T-helper 1 cell (primary cell): ENCODE measurements around the gene SLC14A1.

ENCODE experiments used
- DNase-seq, 5 donors: peaks; one replicate each; pipeline ENCODE4 v3.0.0-alpha.2; 2012 to 2020

Gene SLC14A1

DNA sequence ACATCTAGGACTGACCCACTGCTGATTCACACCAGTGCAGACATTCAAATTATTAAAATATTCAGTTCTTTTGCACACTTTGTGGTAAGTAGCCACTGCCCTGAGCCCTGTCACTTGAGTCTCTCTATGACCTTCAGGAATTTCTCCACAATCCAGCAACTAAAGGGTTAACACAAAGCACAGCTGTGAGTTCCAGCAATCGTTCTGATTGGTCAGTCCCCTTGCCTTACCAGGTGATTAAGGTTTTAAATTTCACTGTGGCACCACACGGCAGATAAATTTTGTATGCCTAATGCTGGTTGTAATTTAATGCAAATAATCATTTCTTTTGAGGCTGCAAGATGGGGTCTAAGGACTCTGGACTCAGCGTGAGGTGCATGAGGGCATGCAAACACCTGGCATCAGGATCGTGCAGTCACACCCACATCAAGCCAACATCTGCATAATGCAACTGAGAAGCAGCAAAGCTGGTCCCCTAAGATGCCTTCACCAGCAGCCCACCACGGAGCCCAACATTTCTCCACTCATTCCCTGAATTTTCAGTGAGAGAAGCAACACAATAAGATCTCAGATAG, 36.6 kb downstream of the SLC14A1 start:
- no peak for DNase-seq

DNA sequence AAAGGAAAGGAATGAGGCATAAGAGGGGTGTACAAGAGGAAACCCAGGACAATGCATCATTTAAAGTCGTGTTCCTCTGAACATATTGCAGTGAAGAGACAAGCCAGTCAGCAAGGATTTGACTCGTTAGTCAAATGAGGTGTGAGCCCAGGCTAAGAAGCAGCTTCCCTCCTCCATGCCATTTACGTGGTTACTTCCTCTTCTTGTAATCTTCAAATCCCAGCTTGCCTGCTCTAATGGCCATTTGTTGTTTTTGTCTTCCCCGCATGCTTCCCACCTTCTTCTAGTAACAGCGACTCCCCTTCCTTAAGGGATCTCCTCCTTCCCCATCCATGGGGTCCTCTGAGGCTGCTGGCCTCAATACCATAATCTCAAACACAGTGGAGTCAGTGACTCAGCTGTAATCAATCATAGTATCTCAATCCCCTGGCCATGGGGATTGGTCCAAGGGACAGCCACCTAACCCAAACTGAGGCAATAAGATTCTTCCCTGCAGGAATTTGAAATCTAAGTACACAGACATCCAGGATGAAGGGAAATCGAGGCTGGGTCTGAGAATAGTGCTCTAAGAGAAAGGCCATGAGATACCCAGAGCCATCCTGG, 37.6 kb downstream of the SLC14A1 start:
- no peak for DNase-seq

DNA sequence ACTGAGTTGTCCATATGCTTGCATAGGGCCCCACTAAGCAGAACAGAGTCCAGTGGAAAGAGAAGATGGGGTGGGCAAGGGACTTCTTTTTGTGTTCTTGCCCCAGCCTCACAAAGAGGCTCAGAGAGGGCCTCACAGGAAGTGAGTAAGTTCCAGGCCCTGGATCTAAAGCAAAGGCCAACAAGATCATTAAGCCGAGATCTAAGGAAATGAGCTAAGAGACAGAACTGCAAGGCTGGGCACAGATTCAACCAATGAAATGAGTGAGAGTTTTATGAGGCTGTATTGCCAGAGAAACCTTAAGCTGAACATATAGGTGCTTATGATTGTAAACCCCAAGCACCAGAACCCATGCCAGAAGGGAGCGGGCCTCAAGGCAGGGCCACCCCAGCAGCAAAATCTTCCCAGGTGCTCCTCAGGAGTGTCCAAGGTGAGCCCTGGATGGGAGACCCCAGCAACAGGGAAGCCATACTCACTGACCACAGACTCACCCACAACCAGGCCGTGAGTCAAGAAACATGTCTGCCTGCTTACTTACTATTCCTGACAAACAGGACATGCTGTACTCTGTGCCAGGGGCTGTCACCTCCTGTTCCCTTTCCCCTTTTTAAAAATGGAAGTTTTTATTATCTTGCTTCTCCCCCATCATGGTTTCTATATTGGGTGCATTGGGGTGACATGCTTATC, 40.2 kb downstream of the SLC14A1 start:
- peak in 1 of 5 donors; percentile 8 for DNase-seq

DNA sequence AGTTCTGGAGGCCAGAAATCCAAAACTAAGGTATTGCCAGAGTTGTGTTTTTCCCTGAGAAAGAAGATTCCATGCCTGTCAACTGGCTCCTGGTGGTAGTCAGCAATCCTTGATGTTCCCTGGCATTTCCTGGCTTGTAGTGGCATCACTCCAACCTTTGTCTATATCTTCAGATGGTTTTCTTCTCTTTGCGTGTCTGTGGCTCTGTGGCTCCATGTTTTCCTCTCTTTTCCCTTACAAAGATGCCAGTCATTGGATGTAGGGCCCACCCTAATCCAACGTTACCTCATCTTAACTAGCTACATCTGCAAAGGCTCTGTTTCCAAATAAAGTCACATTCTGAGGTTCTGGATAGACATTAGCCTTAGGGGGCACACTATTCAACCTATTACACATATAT, 41.8 kb downstream of the SLC14A1 start:
- no peak for DNase-seq

DNA sequence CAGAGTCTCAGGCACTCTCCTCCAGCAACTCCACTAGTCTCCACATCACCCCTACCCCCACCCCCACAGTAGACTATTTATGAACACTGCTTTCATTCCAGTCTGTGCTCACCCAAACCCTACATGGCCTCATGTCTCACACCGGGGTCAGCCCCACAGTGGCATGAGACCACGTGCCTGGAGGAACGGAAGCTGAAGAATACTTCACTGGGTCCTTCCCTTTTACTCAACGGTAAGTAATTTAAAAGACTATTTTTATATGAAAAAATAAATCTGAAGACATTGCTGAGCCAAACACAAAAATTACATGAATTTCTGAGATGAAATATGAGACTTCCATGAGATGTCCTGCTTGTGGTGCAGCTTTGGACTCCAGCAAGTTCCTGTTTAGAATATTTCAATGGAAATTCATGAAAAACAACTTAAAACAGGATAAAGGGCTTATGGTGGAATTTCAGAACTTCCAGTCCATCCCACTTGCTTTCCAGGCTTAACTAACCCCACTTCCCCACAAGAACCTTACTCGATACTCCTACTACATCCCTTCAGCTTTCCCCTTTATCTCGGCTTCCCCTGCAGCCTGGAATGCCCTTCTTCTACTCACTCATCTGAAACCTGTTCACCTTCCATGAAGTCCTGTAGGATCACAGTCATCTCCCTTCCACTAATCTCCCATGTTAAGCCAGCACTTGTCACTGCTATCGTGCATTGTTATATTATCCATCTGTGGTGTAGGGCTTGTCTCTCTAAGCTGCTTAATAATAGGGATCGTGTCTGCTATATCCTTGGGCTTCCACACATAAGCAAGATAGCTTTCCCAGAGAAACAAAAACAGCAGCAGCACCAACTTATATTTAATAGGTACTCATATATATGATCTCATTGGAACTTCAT, 47.9 kb downstream of the SLC14A1 start:
- DNase-seq, result no peak

DNA sequence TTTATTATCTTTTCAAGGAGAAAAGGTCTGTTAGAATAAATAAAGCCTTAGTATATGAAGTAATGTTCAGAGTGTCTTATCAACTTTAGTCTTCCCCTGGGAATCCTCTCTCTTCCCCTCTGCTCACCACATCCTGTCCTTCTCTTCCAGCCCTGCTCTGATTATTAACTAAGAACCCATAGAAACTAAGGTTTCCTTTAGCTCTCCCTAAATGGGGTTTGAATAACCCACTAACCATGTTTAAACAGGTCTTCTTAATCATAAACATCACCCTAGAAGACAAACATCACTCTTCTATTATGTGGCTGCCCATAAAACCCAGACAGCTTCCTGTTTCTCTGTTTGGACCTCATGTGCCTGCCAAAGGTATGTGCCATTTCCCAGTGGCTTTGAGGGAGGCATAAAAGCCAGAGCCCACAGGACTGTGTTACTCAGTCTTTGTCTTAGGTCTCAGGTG, 50.1 kb downstream of the SLC14A1 start:
- no peak for DNase-seq

DNA sequence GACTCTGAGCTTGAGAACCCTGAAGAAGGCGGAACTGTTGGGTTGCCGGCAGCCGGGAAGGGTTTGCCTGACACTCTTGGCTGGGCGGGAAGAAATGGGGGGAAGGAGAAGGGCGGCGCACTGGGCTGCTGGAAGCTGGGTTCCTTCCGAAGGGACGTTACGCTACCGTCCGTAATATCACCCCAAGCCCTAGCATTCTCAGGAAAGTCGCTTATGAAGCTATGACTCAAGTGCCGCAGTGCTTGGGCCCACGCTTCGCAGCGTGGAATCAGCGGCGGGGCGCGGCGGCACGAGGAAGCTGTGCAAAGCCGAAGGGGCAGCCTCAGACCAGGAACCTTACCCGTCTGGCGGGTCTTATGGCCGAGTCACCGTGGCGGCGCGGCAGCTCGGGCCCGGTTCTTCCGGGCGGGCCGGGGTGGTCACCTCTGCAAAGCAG, 51.3 kb downstream of the SLC14A1 start:
- DNase-seq, result peak; percentile 6 to 52 (median 18)

DNA sequence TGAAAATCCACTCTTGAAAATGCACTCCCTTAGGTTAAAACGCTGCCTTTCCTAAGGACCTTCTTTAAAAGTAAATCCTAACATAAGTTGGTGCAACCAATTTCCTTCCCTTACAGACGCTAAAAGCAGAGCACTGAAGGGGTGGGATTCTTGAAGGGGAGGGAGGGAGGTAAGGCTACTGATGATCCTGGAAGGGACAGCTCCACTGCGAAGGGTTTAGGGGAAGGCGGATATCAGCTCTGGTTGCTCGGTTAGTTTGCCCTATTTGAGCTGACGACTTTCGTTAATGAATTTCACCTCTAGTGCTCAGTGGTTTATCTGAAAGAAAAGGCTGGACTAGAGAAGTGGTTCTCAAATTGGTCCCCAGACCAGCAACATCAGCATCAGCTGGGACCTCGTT, 51.8 kb downstream of the SLC14A1 start:
- DNase-seq, result no peak

DNA sequence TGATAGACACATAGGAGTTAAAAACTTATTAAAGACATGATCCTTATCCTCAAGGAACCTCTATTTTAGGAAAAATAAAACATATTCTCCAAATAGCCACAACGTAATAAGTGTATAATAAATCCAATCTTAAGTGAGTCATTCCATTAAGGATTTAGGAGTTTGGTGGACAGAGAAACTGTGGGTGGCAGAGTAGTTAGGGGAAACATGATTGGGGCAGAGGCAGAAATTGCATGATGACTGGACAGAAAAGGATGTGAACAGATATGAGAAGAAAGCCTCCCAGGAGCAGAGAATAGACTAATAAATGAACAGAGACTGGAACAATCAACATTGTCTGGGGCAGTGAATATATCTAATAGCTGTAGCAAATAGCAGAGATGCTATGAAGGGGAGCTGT, 53.4 kb downstream of the SLC14A1 start:
- no peak for DNase-seq

DNA sequence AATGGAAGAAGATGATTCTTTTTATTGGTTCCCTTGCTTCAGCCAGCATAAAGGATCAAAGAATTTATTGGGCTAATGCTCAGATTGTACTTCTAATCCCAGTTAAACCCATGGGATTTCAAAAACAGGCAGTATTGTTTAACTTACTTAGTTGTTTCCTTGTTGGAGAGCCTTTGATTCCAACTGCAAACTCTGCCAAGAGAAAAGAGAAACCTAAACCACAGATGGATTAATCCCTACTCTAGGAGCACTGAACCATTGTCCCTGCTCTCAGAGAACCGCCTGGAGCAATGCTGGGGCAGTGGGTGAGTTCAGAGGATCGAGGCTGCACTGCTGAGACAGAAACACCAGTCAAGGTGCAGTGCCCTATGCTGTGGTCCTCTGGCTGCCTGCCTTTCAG, 56.6 kb downstream of the SLC14A1 start:
- DNase-seq, result no peak

DNA sequence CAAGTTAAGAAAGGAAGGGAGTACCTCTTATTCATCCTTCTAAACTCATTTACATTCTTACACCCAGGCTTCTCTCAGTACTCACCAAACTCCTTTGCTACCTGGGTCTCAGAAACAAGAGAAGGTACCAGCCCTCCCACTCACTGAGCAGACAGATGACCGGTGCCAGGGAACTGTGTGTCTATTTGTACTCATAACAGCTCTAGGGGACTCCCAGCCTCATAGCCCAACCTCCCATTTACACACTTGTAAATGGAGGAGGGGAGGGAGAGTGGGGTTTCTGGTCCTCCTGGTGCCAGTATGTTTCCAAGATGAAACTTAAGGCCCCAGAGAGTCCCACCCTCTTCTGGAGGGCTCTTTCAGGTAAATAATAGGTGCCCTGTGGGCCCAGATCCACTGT, 58.7 kb downstream of the SLC14A1 start:
- no peak for DNase-seq

DNA sequence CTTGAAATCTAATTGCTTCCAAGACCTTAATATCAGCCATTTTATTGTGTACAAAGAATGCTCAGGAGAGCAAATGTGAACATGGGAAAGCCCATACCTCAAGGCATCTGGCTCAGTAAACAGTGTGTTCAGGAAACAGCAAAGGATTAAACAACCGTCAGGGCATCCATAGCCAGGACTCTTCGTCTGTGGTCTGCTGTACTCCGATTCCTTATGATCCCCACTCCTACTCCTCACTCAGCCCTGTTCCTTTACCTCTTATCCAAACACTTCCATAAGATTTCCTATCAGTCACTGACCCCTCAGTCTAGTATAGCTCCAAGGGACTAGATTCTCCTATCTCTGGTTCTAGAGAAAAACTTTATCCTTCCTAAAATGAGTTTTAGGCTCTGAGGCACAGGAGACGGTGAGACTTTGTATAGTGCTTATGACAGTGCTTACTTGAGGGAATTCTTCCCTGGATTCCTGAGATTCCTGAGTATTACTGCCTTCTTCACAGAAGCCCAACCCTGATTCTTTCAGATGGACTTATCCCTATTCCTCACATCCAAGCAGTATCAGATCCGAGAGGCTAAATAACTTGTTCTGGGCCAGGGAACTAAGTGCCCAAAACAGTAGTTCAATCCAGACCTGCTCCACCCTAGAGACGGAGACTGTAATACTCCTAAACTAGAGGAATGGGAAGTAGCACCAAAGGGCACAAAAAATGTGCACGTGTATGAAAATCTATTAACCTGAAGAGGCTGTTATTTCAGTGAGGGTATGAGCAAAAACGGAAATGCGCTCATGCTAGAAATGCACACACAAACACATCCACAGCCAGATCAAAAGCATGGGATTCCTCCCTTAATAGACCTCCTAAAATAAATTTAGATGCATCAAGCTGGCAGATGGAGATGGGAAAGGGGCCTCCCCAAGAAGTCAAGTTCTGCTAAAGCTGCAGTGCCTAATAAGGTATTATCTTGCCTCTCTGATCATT, 59.4 kb downstream of the SLC14A1 start:
- DNase-seq, result no peak

DNA sequence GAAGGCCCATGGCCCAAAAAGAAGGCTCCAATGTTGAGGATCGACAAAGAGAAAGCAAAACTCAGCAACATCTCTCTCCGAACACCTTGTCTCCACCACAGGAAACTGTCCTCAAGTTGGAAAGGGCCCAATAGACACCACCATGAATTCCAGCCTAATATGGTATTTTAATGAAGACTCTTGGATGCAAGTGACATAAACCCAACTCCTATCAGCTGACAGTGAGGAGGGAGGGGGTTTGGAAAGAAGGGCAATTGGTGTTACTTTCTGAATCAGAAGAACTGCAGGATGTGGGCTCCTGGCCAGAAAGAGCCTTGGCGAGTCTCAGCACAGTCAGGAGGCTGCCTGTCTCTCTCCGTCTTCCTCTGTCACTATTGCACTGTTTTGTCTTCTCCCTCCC, 61.2 kb downstream of the SLC14A1 start:
- DNase-seq, result peak in 1 of 5 donors; percentile 16

DNA sequence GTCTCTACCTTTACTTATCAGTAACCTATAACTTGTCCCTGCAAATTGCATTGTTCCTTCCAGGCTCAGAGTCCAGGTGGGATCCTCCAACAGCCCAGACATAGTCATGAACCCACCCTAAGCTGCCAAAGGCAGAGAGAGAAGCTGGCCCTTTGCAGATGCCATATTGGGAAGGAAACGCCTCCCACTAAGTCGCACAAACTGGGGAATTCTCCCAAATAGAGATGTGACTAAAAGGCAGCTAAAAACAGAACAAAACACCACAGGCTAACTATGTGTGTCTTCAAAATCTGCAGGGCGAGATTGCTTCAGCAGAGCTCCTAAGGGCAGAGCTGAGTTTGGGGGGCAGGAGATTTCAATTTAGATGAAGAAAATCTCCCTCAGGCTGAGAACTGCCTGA, 63.0 kb downstream of the SLC14A1 start:
- DNase-seq, result no peak

DNA sequence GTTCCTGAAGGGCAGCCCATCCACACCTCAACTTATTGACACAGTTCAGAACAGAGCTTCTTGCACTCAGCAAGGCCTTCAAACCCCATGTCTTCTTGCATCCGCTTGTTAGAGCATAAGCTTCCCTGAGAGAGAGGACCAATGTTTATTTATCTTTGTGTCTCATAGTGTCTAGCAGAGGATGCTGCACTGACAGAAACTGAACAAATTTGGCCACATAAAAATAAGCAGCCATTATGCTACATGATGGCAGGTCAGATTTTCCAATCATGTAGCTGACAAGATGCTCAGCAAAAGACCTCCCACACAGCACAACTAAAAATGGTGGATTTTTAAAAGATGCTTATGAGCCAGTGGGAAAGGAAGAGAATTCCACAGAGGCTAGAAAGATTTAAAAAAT, 63.4 kb downstream of the SLC14A1 start:
- no peak for DNase-seq

DNA sequence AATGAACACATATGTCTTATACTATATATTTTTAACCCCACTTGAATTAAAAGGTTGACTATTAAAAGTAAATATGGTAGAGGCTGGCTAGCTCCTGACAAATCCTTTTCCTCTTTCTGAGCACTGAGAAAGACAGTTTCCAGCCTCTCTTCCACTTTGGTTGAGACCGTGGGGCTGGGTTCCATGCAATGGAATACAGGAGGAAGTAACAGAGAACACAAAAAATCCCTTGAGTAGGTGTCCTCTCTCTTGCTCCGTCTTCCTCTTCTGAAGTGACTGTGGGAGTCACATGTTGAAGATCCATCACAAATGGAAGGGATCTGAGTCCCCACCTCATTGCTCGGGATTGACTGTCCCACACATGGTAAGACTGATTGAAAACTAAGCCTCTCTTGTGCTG, 64.9 kb downstream of the SLC14A1 start:
- DNase-seq, result no peak

DNA sequence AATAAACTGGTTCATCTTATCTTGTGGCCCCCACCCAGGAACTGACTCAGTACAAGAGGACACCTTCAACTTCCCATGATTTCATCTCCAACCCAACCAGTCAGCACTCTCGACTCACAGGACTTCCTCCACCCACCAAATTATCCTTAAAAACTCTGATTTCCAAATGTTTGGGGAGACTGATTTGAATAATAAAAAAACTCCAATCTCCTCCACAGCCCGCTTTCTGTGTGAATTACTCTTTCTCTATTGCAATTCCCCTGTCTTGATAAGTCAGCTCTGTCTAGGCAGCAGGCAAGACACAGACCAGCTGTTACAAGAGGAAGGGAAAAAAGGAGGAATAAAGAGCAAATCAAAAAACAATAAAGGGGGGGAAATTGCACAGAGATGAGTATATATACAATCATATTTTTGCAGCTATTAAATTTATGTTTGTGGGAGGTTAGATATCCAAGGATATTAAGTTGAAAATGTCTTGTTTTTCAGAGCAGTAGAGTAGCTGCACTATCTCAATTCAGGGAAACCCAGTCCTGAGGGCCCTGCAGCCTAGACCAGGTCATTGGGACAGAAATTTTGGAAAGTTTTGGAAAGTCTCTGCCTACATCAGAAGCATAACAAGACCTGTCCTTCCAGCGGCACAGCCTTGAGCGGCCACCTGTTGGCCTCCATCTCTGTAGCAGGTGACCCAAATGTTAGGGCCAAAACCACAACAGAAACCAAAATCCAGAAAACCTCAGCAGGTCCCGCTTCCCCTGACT, 68.7 kb downstream of the SLC14A1 start:
- DNase-seq, result no peak

DNA sequence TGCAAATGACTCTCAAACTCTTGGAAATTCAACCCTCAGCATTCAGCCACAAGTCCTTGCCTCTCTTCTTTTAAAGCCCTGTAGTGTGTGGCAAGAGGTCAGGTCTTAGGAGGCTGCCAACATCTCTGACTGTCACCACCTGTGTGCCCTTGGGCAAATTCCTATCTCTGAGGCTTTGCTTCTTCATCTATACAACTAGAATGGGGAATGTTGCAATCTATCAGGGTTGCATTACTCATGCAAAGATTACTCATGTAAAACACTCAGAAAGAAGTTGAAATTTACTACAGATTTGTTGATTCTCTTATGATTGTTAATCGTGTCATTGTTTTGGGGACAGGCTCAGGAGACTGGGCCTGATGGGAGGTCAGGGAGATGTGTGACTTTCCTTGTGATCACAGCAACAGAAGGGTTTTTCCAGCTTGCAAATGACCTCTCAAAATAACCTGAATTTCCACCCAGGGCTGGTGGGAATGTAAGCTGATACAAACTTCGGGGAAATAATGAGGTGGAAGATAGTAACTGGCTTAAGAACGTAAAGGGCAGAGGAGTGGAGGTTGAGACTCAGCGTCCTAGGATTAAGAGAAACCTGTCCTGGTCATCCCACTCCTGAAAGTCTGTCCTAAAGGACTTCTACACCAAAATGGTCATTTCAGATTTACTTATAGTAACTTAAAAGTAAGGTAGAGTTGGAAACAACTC, 69.4 kb downstream of the SLC14A1 start:
- no peak for DNase-seq

DNA sequence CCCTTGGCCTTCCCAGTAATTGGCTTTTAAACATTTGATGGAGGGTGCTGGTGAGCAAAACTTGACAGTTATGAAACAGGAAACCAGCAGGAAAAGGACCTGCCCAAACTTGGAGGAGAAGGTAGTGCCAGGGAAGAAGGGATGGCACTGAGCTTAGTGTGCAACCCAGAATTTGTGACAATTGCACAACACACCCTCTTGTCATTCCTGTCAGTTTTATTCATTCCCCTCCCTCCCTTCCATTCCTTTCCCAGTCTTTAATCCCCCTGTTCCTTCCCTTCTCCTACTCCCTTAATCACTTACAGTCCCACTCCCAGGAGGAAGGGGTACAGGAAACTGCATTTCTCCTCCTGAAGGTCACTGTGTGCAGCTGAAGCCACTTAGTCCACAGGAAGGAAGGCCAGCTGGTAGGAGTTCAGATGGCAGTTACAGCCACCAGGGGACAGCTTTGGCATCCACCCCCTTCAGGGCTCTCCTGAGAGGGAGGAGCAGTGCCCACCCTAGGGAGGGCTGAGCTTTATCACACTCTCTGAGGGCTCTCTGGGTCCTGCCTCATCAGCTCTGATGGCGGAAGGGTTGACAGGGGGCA, 77.5 kb downstream of the SLC14A1 start:
- no peak for DNase-seq
